Mucosa of descending colon (tissue), 3 donors: ENCODE data around the gene ETV6. TPM values are rescaled to one million over a fixed set of nuclear protein-coding genes. Genes with fewer than 3 reads are reported as not detected.

Experiments used
- ATAC-seq: fragments of 200-7000 bp; cut with Tn5 transposase; one replicate; pipeline ENCODE4 v1.9.1; 2020; ENCODE audit warnings: mild to moderate bottlenecking, moderate library complexity
- DNase-seq, 3 donors: peaks; one replicate each; pipeline ENCODE4 v3.0.0-alpha.2; 2020
- H3K36me3 ChIP-seq: fragments of 200-600 bp; one replicate; pipeline ENCODE4 v1.8.0; 2021; ENCODE audit warnings: low read depth, mild to moderate bottlenecking
- H3K4me1 ChIP-seq: fragments of 200-600 bp; one replicate; pipeline ENCODE4 v1.8.0; 2021; ENCODE audit warnings: low read depth, mild to moderate bottlenecking
- H3K4me3 ChIP-seq: fragments of 200-600 bp; one replicate; pipeline ENCODE4 v1.8.0; 2021; ENCODE audit warnings: mild to moderate bottlenecking
- H3K9me3 ChIP-seq: fragments of 200-600 bp; one replicate; pipeline ENCODE4 v1.8.0; 2021; ENCODE audit warnings: mild to moderate bottlenecking
- CTCF ChIP-seq: fragments of 200-600 bp; IDR thresholded peaks from one replicate; pipeline ENCODE4 v1.8.0; 2022; ENCODE audit warnings: antibody characterized with exemption, mild to moderate bottlenecking
- intact Hi-C, 2 donors: fragments of 100-400 bp; cut with DNase I in 1 of 2; cut with micrococcal nuclease in 1 of 2; formaldehyde crosslinking; loops; one replicate each; pipeline versions ENCODE4 v1.11.0 to v1.11.1; 2022; cut with DNase I, micrococcal nuclease
- total RNA-seq, 3 donors: library from RNA; stranded (reverse); fragmentation: NEBNext Ultra II Directional in 2 of 3; extraction: Animal tissue kit (Norgen Biotek cat#: 25700) in 2 of 3; gene quantifications; one replicate each; pipeline versions ENCODE4 v1.2.1 to v1.2.4, GENCODE V29; 2021 to 2023
- donor health status: DM: no; HTN: no; CAD: no; lungs with moderate emphysema.
- donor health status: DM: no; HTN: no; CAD: no.
- donor health status: DM: no; HTN: yes; CAD: no.

The ETV6 gene
- total RNA-seq, 3 donors from 2014 or later, result 60.9 to 74.3 (median 72.8) TPM

GRCh38 chr12:11863478-11863906 lies 214.0 kb downstream of the ETV6 start:
- H3K36me3 ChIP-seq, result no peaks in the 10 kb centered on the region
- no peak for DNase-seq
- intact Hi-C loops, result no loop called here
- ATAC-seq, result no peak
- TF ChIP-seq CTCF, result no peak
- H3K4me3 ChIP-seq, result no peak overlapping the region
- H3K4me1 ChIP-seq, result peaks cover 9% of the 10 kb centered on the region
- H3K9me3 ChIP-seq, result peaks cover 10% of the 10 kb centered on the region

- Histone ChIP-seq H3K4me3 (no peak overlapping the region), H3K36me3 (no peaks in the 10 kb centered on the region), H3K9me3 (peaks cover 10% of the 10 kb centered on the region), H3K4me1 (peaks cover 9% of the 10 kb centered on the region)
- no peak for TF ChIP-seq CTCF
- intact Hi-C loops, result no loop called here
- peak; percentile 62 for ATAC-seq
- DNase-seq, result no peak
These were observed 214.5 kb downstream of the ETV6 start for GRCh38 chr12:11863988-11864387.

GRCh38 chr12:11865824-11866223 lies 216.3 kb downstream of the ETV6 start:
- ATAC-seq, result no peak
- TF ChIP-seq CTCF, result no peak
- DNase-seq, result no peak
- Histone ChIP-seq H3K9me3 (peaks cover 10% of the 10 kb centered on the region), H3K4me3 (no peak overlapping the region), H3K36me3 (peaks cover 4% of the 10 kb centered on the region), H3K4me1 (peaks cover 9% of the 10 kb centered on the region)
- intact Hi-C loops, result no loop called here

- DNase-seq (no peak), ATAC-seq (no peak)
- Histone ChIP-seq H3K9me3 (peaks cover 10% of the 10 kb centered on the region), H3K36me3 (peaks cover 4% of the 10 kb centered on the region), H3K4me3 (no peak overlapping the region), H3K4me1 (no peaks in the 10 kb centered on the region)
- no peak for TF ChIP-seq CTCF
- intact Hi-C loops, result no loop called here
These were observed 218.6 kb downstream of the ETV6 start for GRCh38 chr12:11868027-11868426.

GRCh38 chr12:11869406-11869805 lies 219.9 kb downstream of the ETV6 start:
- intact Hi-C loops, result no loop called here
- DNase-seq (no peak), ATAC-seq (no peak)
- Histone ChIP-seq H3K4me3 (no peak overlapping the region), H3K9me3 (peaks cover 10% of the 10 kb centered on the region), H3K4me1 (no peaks in the 10 kb centered on the region), H3K36me3 (peaks cover 4% of the 10 kb centered on the region)
- TF ChIP-seq CTCF, result no peak

- DNase-seq (no peak), ATAC-seq (no peak)
- H3K36me3 ChIP-seq, result peaks cover 4% of the 10 kb centered on the region
- no peak for TF ChIP-seq CTCF
- intact Hi-C loops, result no loop called here
- H3K9me3 ChIP-seq, result peaks cover 10% of the 10 kb centered on the region
- H3K4me3 ChIP-seq, result no peak overlapping the region
- H3K4me1 ChIP-seq, result no peaks in the 10 kb centered on the region
These were observed 220.6 kb downstream of the ETV6 start for GRCh38 chr12:11870041-11870451.
